ENCODE data around the gene PTPN1.
A peak's percentile ranks its signal among the peaks of the same experiment; 100 is the strongest.

The PTPN1 gene

GRCh38 chr20:50491926-50492634 is 18.1 kb upstream of the PTPN1 start:
- TF ChIP-seq CTCF (IDR thresholded peaks at IDR 0.05; ENCODE audit: low read depth, low read length), result no peak
- H3K4me3 ChIP-seq (ENCODE audit: low read depth, low read length), result no peak overlapping the region
- in situ Hi-C loops (cut with HindIII; ENCODE audit: low sequenced_read_pairs), result no loop called here
- peak; percentile 61 for DNase-seq (ENCODE audit: low read depth, low spot score)

GRCh38 chr20:50493881-50494253 is 16.3 kb upstream of the PTPN1 start:
- DNase-seq (ENCODE audit: low read depth, low spot score), result no peak
- in situ Hi-C loops (cut with HindIII; ENCODE audit: low sequenced_read_pairs), result no loop called here
- no peak overlapping the region for H3K4me3 ChIP-seq (ENCODE audit: low read depth, low read length)
- no peak for TF ChIP-seq CTCF (IDR thresholded peaks at IDR 0.05; ENCODE audit: low read depth, low read length)

- in situ Hi-C loops (cut with HindIII; ENCODE audit: low sequenced_read_pairs), result no loop called here
- DNase-seq (ENCODE audit: low read depth, low spot score), result no peak
- no peak for TF ChIP-seq CTCF (IDR thresholded peaks at IDR 0.05; ENCODE audit: low read depth, low read length)
- no peak overlapping the region for H3K4me3 ChIP-seq (ENCODE audit: low read depth, low read length)
These were observed 15.8 kb upstream of the PTPN1 start for GRCh38 chr20:50494428-50494827.

GRCh38 chr20:50496773-50497385 is 13.3 kb upstream of the PTPN1 start:
- DNase-seq (ENCODE audit: low read depth, low spot score), result no peak
- no peak overlapping the region for H3K4me3 ChIP-seq (ENCODE audit: low read depth, low read length)
- no peak for TF ChIP-seq CTCF (IDR thresholded peaks at IDR 0.05; ENCODE audit: low read depth, low read length)
- in situ Hi-C loops (cut with HindIII; ENCODE audit: low sequenced_read_pairs), result no loop called here

- no peak for TF ChIP-seq CTCF (IDR thresholded peaks at IDR 0.05; ENCODE audit: low read depth, low read length)
- in situ Hi-C loops (cut with HindIII; ENCODE audit: low sequenced_read_pairs), result no loop called here
- no peak overlapping the region for H3K4me3 ChIP-seq (ENCODE audit: low read depth, low read length)
- DNase-seq (ENCODE audit: low read depth, low spot score), result peak; percentile 40
These were observed 12.0 kb upstream of the PTPN1 start for GRCh38 chr20:50498071-50498776.

- no peak for TF ChIP-seq CTCF (IDR thresholded peaks at IDR 0.05; ENCODE audit: low read depth, low read length)
- no peak overlapping the region for H3K4me3 ChIP-seq (ENCODE audit: low read depth, low read length)
- in situ Hi-C loops (cut with HindIII; ENCODE audit: low sequenced_read_pairs), result no loop called here
- no peak for DNase-seq (ENCODE audit: low read depth, low spot score)
These were observed 10.2 kb upstream of the PTPN1 start for GRCh38 chr20:50499938-50500337.

Measured in astrocyte of the spinal cord (primary cell).